ENCODE data around the gene HNRNPH3.

The HNRNPH3 gene

GRCh38 chr10:68303849-68304412, 27.9 kb upstream of the HNRNPH3 start:
- ATAC-seq: no peak
- TF ChIP-seq ZNF565 (CRISPR knock-in tag; conservative IDR thresholded peaks at IDR 0.05; ENCODE audit: low read depth) (no peak), CSDC2 (CRISPR knock-in tag; IDR thresholded peaks at IDR 0.05) (no peak), SNAI2 (CRISPR knock-in tag; IDR thresholded peaks at IDR 0.05) (no peak), CREB5 (CRISPR knock-in tag; IDR thresholded peaks at IDR 0.05; ENCODE audit: low read depth) (no peak), BACH2 (CRISPR knock-in tag; IDR thresholded peaks at IDR 0.05; ENCODE audit: borderline replicate concordance) (no peak), ZFP3 (CRISPR knock-in tag; IDR thresholded peaks at IDR 0.05) (no peak), ISL1 (CRISPR knock-in tag; IDR thresholded peaks at IDR 0.05) (no peak)
- TF ChIP-seq, protein P1, sequence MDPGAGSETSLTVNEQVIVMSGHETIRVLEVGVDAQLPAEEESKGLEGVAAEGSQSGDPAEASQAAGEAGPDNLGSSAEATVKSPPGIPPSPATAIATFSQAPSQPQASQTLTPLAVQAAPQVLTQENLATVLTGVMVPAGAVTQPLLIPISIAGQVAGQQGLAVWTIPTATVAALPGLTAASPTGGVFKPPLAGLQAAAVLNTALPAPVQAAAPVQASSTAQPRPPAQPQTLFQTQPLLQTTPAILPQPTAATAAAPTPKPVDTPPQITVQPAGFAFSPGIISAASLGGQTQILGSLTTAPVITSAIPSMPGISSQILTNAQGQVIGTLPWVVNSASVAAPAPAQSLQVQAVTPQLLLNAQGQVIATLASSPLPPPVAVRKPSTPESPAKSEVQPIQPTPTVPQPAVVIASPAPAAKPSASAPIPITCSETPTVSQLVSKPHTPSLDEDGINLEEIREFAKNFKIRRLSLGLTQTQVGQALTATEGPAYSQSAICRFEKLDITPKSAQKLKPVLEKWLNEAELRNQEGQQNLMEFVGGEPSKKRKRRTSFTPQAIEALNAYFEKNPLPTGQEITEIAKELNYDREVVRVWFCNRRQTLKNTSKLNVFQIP (CRISPR knock-in tag; IDR thresholded peaks at IDR 0.05; ENCODE audit: borderline replicate concordance, low read depth): no peak

- TF ChIP-seq PATZ1 (CRISPR knock-in tag; IDR thresholded peaks at IDR 0.05; ENCODE audit: borderline replicate concordance) (no peak), ZNF70 (CRISPR knock-in tag; IDR thresholded peaks at IDR 0.05) (no peak), ZC3H10 (CRISPR knock-in tag; IDR thresholded peaks at IDR 0.05) (no peak), ISL1 (CRISPR knock-in tag; IDR thresholded peaks at IDR 0.05) (no peak), GLIS3 (CRISPR knock-in tag; IDR thresholded peaks at IDR 0.05) (no peak), ZFP3 (CRISPR knock-in tag; IDR thresholded peaks at IDR 0.05) (no peak), SNAI2 (CRISPR knock-in tag; IDR thresholded peaks at IDR 0.05) (no peak), BACH2 (CRISPR knock-in tag; IDR thresholded peaks at IDR 0.05; ENCODE audit: borderline replicate concordance) (no peak), TSHZ2 (CRISPR knock-in tag; IDR thresholded peaks at IDR 0.05) (no peak), PPARA (CRISPR knock-in tag; IDR thresholded peaks at IDR 0.05; ENCODE audit: borderline replicate concordance) (no peak), RARB (CRISPR knock-in tag; IDR thresholded peaks at IDR 0.05) (no peak), OSR1 (CRISPR knock-in tag; IDR thresholded peaks at IDR 0.05) (no peak), CREB5 (CRISPR knock-in tag; IDR thresholded peaks at IDR 0.05; ENCODE audit: low read depth) (no peak)
- TF ChIP-seq, protein P1 (CRISPR knock-in tag; IDR thresholded peaks at IDR 0.05; ENCODE audit: borderline replicate concordance, low read depth): no peak
- TF ChIP-seq, protein P2, sequence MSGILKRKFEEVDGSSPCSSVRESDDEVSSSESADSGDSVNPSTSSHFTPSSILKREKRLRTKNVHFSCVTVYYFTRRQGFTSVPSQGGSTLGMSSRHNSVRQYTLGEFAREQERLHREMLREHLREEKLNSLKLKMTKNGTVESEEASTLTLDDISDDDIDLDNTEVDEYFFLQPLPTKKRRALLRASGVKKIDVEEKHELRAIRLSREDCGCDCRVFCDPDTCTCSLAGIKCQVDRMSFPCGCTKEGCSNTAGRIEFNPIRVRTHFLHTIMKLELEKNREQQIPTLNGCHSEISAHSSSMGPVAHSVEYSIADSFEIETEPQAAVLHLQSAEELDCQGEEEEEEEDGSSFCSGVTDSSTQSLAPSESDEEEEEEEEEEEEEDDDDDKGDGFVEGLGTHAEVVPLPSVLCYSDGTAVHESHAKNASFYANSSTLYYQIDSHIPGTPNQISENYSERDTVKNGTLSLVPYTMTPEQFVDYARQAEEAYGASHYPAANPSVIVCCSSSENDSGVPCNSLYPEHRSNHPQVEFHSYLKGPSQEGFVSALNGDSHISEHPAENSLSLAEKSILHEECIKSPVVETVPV (CRISPR knock-in tag; IDR thresholded peaks at IDR 0.05): no peak
- ATAC-seq: no peak
These were observed 26.0 kb upstream of the HNRNPH3 start for GRCh38 chr10:68305854-68306253.
